Fibroblast of peridontal ligament (primary cell): ENCODE measurements around the gene ALCAM.

Experiments used
- DNase-seq: peaks from one replicate; pipeline ENCODE4 v3.0.0-alpha.2; 2010; ENCODE audit errors: extremely low read depth

The ALCAM gene

GRCh38 chr3:105356396-105356795 is 10.3 kb upstream of the ALCAM start:
- DNase-seq: no peak

- no peak for DNase-seq
These were observed 9.7 kb upstream of the ALCAM start for GRCh38 chr3:105356988-105357387.

- peak; percentile 84 for DNase-seq
These were observed 7.5 kb upstream of the ALCAM start for GRCh38 chr3:105359098-105359762.

GRCh38 chr3:105360003-105360402 is 6.7 kb upstream of the ALCAM start:
- no peak for DNase-seq

GRCh38 chr3:105362021-105362665 is 4.6 kb upstream of the ALCAM start:
- peak; percentile 80 for DNase-seq

- peak; percentile 63 for DNase-seq
These were observed 2.6 kb upstream of the ALCAM start for GRCh38 chr3:105364128-105364527.

GRCh38 chr3:105365081-105365390 is 1.7 kb upstream of the ALCAM start:
- peak; percentile 57 for DNase-seq

- DNase-seq: peak; percentile 90
These were observed 1.1 kb upstream of the ALCAM start for GRCh38 chr3:105365391-105366325.

GRCh38 chr3:105367063-105367405 is 325 bp downstream of the ALCAM start:
- no peak for DNase-seq

GRCh38 chr3:105367406-105368213 is 901 bp downstream of the ALCAM start:
- peak; percentile 72 for DNase-seq

- DNase-seq: peak; percentile 67
These were observed 2.1 kb downstream of the ALCAM start for GRCh38 chr3:105368566-105369499.

GRCh38 chr3:105369500-105370371 is 3.0 kb downstream of the ALCAM start:
- DNase-seq: peak; percentile 85

GRCh38 chr3:105373383-105373782 is 6.7 kb downstream of the ALCAM start:
- no peak for DNase-seq

GRCh38 chr3:105375750-105376511 is 9.2 kb downstream of the ALCAM start:
- DNase-seq: no peak

- no peak for DNase-seq
These were observed 11.0 kb downstream of the ALCAM start for GRCh38 chr3:105377716-105378115.

- DNase-seq: no peak
These were observed 18.5 kb downstream of the ALCAM start for GRCh38 chr3:105385179-105385578.

GRCh38 chr3:105385819-105386508 is 19.3 kb downstream of the ALCAM start:
- DNase-seq: peak; percentile 12

- DNase-seq: peak; percentile 19
These were observed 20.5 kb downstream of the ALCAM start for GRCh38 chr3:105387122-105387751.
